SW480 (cell line): Measurements from ENCODE around the gene RPTOR.
"Not testable (repeated sequence)": the region's sequence is repeated elsewhere in the genome, so short reads cannot be mapped to it uniquely, and the experiment has no call there.

Experiments used
- DNase-seq: peaks from one replicate; pipeline ENCODE4 v3.0.0-alpha.2; 2016; ENCODE audit warnings: low spot score

The RPTOR gene

GRCh38 chr17:80614332-80615047 is 69.9 kb downstream of the RPTOR start:
- no peak for DNase-seq

- no peak for DNase-seq
Measured at GRCh38 chr17:80615376-80615775, 70.7 kb downstream of the RPTOR start.

GRCh38 chr17:80616705-80617104 is 72.1 kb downstream of the RPTOR start:
- no peak for DNase-seq

- no peak for DNase-seq
Measured at GRCh38 chr17:80618304-80618703, 73.7 kb downstream of the RPTOR start.

- DNase-seq: peak; percentile 73
Measured at GRCh38 chr17:80619535-80620235, 75.0 kb downstream of the RPTOR start.

GRCh38 chr17:80621335-80621996 is 76.8 kb downstream of the RPTOR start:
- DNase-seq: no peak

GRCh38 chr17:80621997-80622357 is 77.3 kb downstream of the RPTOR start:
- DNase-seq: no peak

- no peak for DNase-seq
Measured at GRCh38 chr17:80624864-80625263, 80.2 kb downstream of the RPTOR start.

- DNase-seq: peak; percentile 66
Measured at GRCh38 chr17:80625627-80626026, 81.0 kb downstream of the RPTOR start.

- DNase-seq: not testable (repeated sequence)
Measured at GRCh38 chr17:80628881-80629280, 84.2 kb downstream of the RPTOR start.

- no peak for DNase-seq
Measured at GRCh38 chr17:80629298-80630028, 84.8 kb downstream of the RPTOR start.

- no peak for DNase-seq
Measured at GRCh38 chr17:80630560-80631120, 86.0 kb downstream of the RPTOR start.

- no peak for DNase-seq
Measured at GRCh38 chr17:80631142-80632045, 86.8 kb downstream of the RPTOR start.

GRCh38 chr17:80632046-80632581 is 87.5 kb downstream of the RPTOR start:
- DNase-seq: no peak

- DNase-seq: no peak
Measured at GRCh38 chr17:80633207-80633606, 88.6 kb downstream of the RPTOR start.

GRCh38 chr17:80633994-80634566 is 89.4 kb downstream of the RPTOR start:
- DNase-seq: no peak

GRCh38 chr17:80636361-80637018 is 91.9 kb downstream of the RPTOR start:
- DNase-seq: no peak

- no peak for DNase-seq
Measured at GRCh38 chr17:80637048-80637781, 92.6 kb downstream of the RPTOR start.

GRCh38 chr17:80639658-80640057 is 95.0 kb downstream of the RPTOR start:
- DNase-seq: no peak
